Measurements from ENCODE around the gene CCNF.
A peak's percentile ranks its signal among the peaks of the same experiment; 100 is the strongest.

The CCNF gene

GRCh38 chr16:2457946-2458345 is 28.7 kb downstream of the CCNF start:
- DNase-seq: no peak

GRCh38 chr16:2458887-2459646 is 29.8 kb downstream of the CCNF start:
- no peak for DNase-seq

- peak; percentile 97 for DNase-seq
Observed at GRCh38 chr16:2459647-2460390, 30.6 kb downstream of the CCNF start, which contains the start of gene TEDC2. Gene TEDC2 (plus strand): TSS chr16:2460109. CDS start chr16:2460145, 36 bp downstream.

DNA sequence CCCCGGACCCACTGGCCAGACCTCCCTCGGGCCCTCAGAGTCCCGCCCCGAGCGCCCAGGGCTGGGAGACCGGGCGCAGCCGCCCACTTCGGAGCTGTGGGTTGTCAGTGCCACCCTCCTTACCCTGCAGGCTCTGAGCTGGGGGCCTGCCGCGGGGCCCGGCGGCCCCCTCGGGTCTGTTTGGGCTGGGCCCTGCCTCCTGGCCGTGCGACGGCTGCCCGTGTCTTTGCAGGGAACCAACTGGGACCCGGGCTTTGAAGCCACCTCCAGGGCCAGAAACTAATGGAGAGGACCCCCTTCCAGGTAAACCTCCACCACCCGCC is 31.1 kb downstream of the CCNF start:
- DNase-seq: no peak

- DNase-seq: no peak
Observed at GRCh38 chr16:2460916-2461315, 31.7 kb downstream of the CCNF start.

DNA sequence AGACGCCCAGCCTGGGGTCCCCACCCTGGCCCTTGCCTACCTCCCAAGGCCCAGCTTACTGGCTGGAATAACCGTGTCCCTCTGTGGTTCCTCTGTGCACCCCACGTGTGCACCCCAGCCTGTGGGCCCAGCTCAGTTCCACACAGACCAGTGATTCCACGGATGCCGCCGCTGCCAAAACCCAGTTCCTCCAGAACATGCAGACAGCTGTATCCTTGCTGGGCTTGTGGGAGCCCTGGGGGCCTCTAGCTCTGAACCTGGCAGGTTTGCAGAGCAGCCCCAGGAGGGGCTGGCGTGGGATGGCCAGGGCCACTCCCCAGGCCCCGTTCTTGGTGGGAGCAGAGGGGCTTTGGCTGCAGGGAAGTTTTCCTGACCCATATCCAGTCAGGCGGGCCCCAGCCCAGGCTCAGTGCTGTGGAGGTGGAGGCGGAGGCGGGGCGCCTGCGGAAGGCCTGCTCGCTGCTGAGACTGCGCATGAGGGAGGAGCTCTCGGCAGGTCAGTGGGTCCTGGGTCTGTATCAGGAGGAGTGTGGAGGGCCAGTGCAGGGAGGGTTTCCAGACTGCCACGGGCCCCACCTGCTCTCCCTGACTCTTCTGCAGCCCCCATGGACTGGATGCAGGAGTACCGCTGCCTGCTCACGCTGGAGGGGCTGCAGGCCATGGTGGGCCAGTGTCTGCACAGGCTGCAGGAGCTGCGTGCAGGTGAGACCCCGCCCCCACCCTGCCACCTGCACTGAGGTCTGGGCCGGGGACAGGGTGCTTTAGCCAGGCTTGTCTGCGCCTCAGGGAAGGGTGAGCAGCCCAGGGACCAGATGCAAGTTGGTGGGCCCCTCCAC is 33.0 kb downstream of the CCNF start:
- no peak for DNase-seq

DNA sequence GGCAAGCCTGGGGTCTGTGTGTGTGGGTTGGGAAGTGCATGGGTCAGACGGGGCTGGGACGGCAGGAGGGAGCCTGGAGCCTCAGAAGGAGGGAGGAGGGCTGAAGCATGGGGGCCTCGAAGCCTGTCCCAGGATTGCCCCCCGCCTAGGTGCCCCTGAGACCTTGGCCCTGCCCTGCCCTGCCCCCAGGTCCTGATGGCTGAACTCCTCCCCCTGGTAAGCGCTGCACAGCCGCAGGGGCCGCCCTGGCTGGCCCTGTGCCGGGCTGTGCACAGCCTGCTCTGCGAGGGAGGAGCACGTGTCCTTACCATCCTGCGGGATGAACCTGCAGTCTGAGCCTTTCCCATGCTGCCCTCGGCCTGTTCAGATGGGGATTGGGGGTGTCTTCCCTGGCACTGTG is 35.1 kb downstream of the CCNF start:
- no peak for DNase-seq

DNA sequence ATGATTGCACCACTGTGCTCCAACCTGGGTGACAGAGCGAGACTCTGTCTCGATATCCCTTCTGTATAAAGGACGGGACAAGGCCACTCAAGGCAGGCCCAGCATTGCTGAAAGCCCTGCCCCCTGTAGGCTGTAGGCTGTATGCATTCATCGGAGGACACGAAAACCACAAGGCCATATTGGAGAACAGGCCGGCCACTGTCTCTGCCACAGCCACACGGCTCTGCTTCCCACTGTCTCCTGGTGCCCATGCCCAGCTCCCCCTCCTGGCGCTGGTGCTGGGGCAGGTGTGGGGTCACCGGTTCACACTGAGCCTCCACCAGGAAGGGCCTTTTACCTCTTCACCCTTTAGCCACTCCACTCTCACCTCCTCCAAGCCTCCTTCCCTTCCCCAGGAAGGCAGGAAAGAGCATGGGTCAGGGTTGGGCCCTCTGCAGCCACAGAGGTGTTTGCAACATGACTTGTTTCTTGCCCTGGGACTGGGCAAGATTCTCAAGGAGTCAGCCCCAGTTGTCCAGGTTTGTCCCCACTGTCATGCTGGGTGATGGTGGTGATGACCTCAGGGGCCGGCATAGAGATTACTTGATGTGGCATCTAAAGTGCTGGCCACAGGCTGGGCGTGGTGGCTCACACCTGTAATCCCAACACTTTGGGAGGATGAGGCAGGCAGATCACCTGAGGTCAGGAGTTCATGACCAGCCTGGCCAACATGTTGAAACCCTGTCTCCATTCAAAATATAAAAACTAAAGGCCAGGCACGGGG is 36.6 kb downstream of the CCNF start:
- no peak for DNase-seq

- no peak for DNase-seq
Observed at GRCh38 chr16:2466667-2467527, 37.6 kb downstream of the CCNF start.

- DNase-seq: peak; percentile 79
Observed at GRCh38 chr16:2467528-2468232, 38.4 kb downstream of the CCNF start.

DNA sequence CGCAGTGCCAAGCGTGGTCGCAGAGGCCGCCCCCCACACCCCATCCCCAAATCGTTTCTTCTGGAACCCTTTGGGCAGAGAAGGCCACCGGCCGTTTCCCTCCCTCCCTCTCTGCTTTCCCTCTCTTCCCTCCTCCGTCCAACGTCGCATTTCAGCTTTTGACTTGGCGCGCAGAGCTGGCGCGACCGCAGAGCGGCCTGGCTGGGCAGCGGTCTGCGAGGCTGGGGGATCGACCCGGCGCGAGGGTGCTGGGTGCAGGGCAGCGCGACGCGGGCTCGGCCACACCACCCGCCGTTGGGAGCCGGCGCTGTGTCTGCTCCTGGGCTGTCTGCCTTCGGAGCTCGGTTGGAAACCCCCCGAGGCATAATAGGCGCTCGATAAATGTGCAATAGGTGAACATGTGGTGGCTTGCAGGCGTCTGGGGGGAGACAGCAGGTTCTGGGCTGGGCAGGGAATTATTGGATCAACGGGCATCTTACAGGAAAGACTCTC is 39.0 kb downstream of the CCNF start:
- peak; percentile 58 for DNase-seq

- DNase-seq: peak; percentile 64
Observed at GRCh38 chr16:2468725-2469398, 39.6 kb downstream of the CCNF start.

DNA sequence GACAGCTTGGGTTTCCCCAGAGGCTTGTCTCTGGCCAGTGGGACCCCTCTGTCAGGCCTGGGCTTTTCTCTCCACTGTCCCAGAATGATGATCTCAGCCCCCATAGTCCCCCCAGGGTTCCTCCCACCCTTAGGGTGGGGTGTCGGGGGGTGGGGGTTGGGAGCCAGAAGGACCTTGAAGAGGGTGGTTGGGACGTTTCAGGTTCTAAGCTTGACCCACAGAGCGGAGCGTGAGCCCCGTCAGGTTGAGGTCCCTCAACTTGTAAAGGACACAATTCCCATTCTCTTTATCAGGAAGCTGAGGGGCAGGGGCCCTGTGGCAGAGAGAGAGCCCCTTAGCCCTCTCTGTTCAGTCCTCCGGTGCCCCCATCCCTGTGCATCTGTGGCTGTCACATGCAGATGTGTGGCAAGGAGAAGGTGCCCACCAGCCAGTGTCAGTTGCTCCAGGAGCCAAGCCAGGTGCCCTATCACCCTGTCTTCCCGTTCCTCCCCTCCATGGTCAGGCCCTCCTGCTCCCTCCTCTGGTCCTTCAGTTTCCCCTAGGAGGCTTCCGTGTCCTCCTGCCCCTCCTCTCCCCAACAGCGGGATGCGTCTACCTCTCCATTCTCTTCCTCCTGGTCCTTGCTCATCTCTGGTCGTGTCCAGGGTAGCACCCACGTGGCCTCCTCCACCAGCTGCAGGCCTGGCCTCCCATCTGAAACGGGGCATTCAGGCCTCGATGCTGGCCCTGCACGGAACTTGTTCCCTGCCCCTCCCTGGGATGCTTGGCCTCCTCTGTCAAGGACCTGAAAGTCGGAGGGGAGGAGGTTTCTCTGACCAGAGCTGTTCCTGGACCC is 40.4 kb downstream of the CCNF start:
- DNase-seq: no peak

GRCh38 chr16:2470234-2470601 is 41.0 kb downstream of the CCNF start:
- DNase-seq: no peak

GRCh38 chr16:2470603-2471015 is 41.4 kb downstream of the CCNF start:
- DNase-seq: no peak

- DNase-seq: peak; percentile 43
Observed at GRCh38 chr16:2471016-2471652, 41.9 kb downstream of the CCNF start, which contains the start of gene NTN3. Gene NTN3 (plus strand): TSS chr16:2471297. CDS start chr16:2471702, 405 bp downstream.

DNA sequence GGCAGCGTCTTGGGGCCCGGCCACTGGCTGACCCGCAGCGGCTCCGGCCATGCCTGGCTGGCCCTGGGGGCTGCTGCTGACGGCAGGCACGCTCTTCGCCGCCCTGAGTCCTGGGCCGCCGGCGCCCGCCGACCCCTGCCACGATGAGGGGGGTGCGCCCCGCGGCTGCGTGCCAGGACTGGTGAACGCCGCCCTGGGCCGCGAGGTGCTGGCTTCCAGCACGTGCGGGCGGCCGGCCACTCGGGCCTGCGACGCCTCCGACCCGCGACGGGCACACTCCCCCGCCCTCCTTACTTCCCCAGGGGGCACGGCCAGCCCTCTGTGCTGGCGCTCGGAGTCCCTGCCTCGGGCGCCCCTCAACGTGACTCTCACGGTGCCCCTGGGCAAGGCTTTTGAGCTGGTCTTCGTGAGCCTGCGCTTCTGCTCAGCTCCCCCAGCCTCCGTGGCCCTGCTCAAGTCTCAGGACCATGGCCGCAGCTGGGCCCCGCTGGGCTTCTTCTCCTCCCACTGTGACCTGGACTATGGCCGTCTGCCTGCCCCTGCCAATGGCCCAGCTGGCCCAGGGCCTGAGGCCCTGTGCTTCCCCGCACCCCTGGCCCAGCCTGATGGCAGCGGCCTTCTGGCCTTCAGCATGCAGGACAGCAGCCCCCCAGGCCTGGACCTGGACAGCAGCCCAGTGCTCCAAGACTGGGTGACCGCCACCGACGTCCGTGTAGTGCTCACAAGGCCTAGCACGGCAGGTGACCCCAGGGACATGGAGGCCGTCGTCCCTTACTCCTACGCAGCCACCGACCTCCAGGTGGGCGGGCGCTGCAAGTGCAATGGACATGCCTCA is 42.6 kb downstream of the CCNF start:
- DNase-seq: no peak

DNA sequence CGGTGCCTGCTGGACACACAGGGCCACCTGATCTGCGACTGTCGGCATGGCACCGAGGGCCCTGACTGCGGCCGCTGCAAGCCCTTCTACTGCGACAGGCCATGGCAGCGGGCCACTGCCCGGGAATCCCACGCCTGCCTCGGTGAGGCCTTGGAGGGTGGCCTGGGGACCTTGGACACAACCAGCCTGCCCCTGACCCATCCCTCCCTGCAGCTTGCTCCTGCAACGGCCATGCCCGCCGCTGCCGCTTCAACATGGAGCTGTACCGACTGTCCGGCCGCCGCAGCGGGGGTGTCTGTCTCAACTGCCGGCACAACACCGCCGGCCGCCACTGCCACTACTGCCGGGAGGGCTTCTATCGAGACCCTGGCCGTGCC is 43.2 kb downstream of the CCNF start:
- DNase-seq: no peak
